GM10847 (cell line): ENCODE data around the gene SHROOM1.

Source experiments
- POLR2A ChIP-seq: IDR thresholded peaks from 2 replicates; pipeline ENCODE4 v1.6.1; 2011; ENCODE audit not compliant: insufficient read length; ENCODE audit errors: extremely low read depth

SHROOM1 gene

GRCh38 chr5:132817011-132817410 lies 13.4 kb downstream of the SHROOM1 start:
- TF ChIP-seq POLR2A = no peak

GRCh38 chr5:132816554-132816953 lies 13.9 kb downstream of the SHROOM1 start:
- TF ChIP-seq POLR2A = no peak

- no peak for TF ChIP-seq POLR2A
Measured at GRCh38 chr5:132816083-132816482, 14.4 kb downstream of the SHROOM1 start.

DNA sequence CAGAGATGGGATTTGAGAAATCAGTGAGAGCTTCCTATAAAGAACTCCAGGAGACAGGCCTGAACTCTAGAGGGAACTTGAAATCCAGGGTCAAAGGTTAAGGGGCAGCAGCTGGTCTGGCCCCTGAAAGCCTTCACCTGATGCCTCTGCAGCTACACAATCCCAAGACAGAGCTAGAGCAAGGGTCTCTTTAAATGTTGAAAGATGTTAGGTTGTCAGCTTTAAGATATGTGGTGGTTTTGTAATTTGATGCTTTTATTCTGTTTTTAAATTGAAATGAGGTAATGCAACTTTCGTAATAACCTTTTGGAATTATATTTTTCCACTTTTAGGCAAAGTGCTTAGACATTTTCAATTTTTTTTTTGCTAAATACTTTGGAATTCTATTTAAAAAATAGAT lies 15.0 kb downstream of the SHROOM1 start:
- no peak for TF ChIP-seq POLR2A

DNA sequence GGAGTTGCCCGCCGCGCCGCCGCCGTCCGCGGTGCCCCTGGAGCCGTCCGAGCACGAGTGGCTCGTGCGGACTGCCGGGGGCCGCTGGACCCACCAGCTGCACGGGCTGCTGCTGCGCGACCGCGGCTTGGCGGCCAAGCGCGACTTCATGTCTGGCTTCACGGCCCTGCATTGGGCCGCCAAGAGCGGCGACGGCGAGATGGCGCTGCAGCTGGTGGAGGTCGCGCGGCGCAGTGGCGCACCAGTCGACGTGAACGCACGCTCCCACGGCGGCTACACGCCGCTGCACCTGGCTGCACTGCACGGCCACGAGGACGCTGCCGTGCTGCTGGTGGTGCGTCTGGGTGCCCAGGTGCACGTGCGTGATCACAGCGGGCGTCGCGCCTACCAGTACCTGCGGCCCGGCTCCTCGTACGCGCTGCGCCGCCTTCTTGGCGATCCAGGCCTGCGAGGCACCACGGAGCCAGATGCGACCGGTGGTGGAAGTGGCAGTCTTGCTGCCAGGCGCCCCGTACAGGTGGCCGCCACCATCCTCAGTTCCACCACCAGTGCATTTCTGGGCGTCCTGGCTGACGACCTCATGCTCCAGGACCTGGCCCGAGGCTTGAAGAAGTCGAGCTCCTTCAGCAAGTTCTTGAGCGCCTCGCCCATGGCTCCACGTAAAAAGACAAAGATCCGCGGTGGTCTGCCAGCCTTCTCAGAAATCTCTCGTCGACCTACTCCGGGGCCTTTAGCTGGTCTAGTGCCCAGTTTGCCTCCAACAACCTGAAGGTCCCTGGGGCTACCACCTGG lies 15.7 kb downstream of the SHROOM1 start:
- no peak for TF ChIP-seq POLR2A

- no peak for TF ChIP-seq POLR2A
Measured at GRCh38 chr5:132813599-132814502, 16.6 kb downstream of the SHROOM1 start.

DNA sequence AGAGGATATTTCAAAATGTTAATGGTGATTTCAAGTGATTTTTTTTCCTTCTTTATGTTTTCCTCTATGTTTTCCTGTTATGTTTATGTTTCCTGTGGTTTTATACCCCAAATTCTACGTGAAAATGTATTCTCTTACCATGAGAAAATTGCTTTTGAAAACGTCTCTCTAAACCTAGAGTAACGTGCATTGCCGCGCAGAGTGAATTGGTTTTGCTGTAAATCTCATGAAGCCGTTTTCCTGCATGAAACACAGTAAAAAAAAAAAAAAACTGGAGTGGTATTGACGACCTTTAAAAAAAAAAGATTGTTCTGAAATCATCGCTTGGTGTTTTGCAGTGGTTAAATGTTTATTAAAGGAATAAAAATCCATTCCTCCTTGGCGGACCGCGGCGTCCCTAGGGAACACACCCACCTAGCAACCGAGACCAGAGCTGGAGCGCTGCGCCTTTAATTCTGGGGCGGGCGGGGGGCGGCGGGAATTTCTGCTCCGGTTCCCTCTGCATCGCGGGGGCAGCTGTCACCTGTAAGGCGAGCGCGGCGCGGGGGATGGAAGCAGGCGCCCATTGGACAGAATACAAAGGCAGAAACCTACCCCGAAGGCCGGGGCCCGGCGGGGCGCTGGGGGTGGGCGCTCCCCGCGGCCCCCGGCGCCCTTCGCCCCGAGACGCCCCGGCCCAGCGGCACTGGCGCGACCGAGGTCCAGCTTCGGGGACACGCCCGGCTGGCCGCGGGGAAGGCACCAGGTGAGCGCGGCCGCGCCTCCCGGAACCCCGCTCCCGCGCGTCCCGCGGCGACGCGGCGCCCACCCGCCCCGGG lies 17.5 kb downstream of the SHROOM1 start, which contains the start of gene SOWAHA:
Gene SOWAHA, plus strand, starts transcription at position 522 of the 818 bp plus-strand sequence. CDS start 320 bp downstream, outside the sequence.
- no peak for TF ChIP-seq POLR2A

- no peak for TF ChIP-seq POLR2A
Measured at GRCh38 chr5:132812123-132812765, 18.2 kb downstream of the SHROOM1 start.

DNA sequence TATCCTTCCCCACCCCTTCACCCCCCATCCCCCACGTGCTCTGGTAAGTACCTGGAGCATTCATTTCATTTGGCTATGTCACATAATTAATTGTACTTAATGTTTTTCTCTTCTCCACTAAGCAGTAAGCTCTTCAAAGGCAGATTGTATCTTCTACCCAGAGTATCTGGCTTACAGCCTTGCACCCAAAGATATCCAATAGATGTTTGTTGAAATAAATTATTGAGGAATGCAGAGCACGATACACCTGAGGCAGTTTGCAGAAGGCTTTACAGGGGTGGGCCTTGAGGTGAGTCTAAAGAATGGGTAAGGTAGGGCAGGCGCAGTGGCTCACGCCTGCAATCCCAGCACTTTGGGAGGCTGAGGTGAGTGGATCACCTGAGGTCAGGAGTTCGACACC lies 19.8 kb downstream of the SHROOM1 start:
- TF ChIP-seq POLR2A = no peak

DNA sequence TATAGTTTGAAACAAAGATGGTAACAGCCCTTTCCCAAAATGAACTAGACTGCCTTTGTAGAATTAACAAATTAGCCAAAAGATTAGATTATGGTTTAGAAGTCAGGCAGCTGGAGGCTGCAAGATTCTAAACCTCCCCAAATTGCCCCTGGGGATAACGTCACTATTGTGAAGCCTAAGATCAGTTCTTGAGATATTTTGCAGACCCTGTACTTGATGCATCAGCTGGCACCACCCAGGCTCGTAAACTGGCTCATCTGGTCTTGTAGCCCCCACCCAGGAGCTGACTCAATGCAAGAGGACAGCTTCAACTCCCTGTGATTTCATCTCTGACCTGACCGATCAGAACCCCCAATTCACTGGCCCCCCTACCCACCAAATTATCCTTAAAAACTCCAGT lies 21.6 kb downstream of the SHROOM1 start:
- no peak for TF ChIP-seq POLR2A

GRCh38 chr5:132808448-132808847 lies 22.0 kb downstream of the SHROOM1 start:
- no peak for TF ChIP-seq POLR2A

DNA sequence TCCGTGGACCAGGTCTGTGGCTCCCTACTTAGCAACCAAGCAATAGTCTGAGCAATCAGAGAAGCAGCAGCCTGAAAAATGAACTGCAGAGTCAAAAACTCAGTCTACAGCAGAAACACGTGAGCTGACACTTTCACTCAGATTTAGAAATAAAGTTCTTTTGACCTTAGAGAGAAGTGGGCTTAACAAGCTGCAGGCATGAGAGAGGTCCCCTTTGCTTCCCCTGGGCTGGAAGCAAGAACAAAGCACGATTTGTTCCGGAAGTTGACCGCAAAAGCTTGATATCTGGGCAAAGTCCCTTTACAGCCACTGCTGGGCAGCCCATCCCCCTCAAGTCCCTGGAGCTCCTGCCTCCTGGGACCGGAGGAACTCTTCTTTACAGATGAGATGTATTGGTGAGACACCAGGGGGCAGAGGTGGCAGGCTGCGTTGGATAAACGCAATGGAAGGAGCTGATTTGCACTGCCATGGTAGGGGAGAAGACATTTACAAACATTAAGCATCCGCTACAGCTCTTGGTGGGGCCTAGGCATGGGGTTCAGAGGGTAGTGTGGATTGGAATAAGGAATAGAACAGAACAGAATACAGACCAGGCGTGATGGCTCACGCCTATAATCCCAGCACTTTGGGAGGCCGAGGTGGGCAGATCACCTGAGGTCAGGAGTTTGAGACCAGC lies 23.1 kb downstream of the SHROOM1 start:
- TF ChIP-seq POLR2A = no peak

- no peak for TF ChIP-seq POLR2A
Measured at GRCh38 chr5:132802044-132802684, 28.3 kb downstream of the SHROOM1 start.

- TF ChIP-seq POLR2A = no peak
Measured at GRCh38 chr5:132800545-132800944, 29.9 kb downstream of the SHROOM1 start.

DNA sequence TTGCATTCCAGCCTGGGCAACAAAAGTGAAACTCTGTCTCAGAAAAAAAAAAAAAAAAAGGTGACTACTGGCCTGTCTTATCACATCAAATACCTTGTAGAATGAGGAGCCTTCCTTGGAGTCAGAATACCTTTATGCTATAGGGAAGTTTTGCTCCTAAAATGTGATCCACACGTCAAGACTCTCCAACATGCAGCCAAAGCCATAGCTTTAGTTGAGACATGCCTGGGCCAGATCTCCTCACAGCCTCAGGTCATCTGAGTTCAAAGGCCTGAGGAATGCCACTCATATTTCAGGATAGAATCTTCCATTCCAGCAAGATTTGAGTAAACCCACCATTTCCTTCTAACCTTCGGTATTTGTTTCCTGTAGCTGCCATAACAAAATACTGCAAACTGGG lies 31.1 kb downstream of the SHROOM1 start:
- no peak for TF ChIP-seq POLR2A
